SK-N-SH (cell line): Measurements from ENCODE around the gene SLCO3A1. TPM values are rescaled to one million over a fixed set of nuclear protein-coding genes. Genes with fewer than 3 reads are reported as not detected.
A peak's percentile ranks its signal among the peaks of the same experiment; 100 is the strongest.

Source experiments
- CTCF ChIA-PET: fragments of 300-600, 350-600 bp; formaldehyde crosslinking; extraction: SDS; loops from one replicate; lab custom pipeline; 2021; lab: Yijun Ruan, JAX
- POLR2A ChIA-PET: fragments of 350-600 bp; sonication (Branson Sonifier 250); formaldehyde crosslinking; extraction: SDS; loops from one replicate; lab custom pipeline; 2020; ENCODE audit warnings: antibody characterized with exemption, inconsistent platforms; lab: Yijun Ruan, JAX
- DNase-seq: peaks from one replicate; pipeline ENCODE4 v3.0.0; 2012
- H2AFZ ChIP-seq: fragments of 200-600 bp; sonication (generic); 2 replicates; pipeline ENCODE4 v1.8.1; 2016; ENCODE audit warnings: antibody characterized with exemption, mild to moderate bottlenecking, low read depth
- H3F3A ChIP-seq: fragments of 200-600 bp; sonication (generic); replicated peaks from 2 replicates; pipeline ENCODE3; 2016; ENCODE audit warnings: antibody characterized with exemption, mild to moderate bottlenecking; ENCODE audit not compliant: insufficient read depth
- H3K27ac ChIP-seq, 2 experiments: fragments of 200-500 bp in 1 of 2; fragments of 200-600 bp in 1 of 2; sonication (Bioruptor generic) in 1 of 2; sonication (generic), shearing (Covaris generic) in 1 of 2; 2 replicates each; pipeline versions ENCODE4 v1.5.1 to v1.6.1; 2014 to 2016; ENCODE audit warnings: low read depth in 2 of 2, inconsistent platforms in 1 of 2, low read length in 1 of 2, mild to moderate bottlenecking in 1 of 2, mixed read lengths in 1 of 2
- H3K27me3 ChIP-seq: fragments of 200-600 bp; sonication (generic), shearing (Covaris generic); 2 replicates; pipeline ENCODE4 v1.6.1; 2016; ENCODE audit warnings: mixed run types; ENCODE audit not compliant: insufficient read depth
- H3K36me3 ChIP-seq, 2 experiments: fragments of 200-500 bp in 1 of 2; fragments of 200-600 bp in 1 of 2; sonication (Bioruptor generic) in 1 of 2; sonication (generic) in 1 of 2; replicated peaks in 1 of 2; 2 replicates each; pipeline versions ENCODE3 to v1.5.1; 2014 to 2016; ENCODE audit warnings: low read length in 1 of 2, mild to moderate bottlenecking in 1 of 2; ENCODE audit not compliant: insufficient read depth in 2 of 2, control insufficient read depth in 1 of 2
- H3K4me1 ChIP-seq, 2 experiments: fragments of 200-500 bp in 1 of 2; fragments of 200-600 bp in 1 of 2; sonication (Bioruptor generic) in 1 of 2; sonication (generic), shearing (Covaris generic) in 1 of 2; 2 replicates each; pipeline versions ENCODE4 v1.5.1 to v1.6.1; 2014 to 2016; ENCODE audit warnings: low read depth in 1 of 2, low read length in 1 of 2, mixed run types in 1 of 2; ENCODE audit not compliant: insufficient read depth in 2 of 2, control insufficient read depth in 1 of 2
- H3K4me2 ChIP-seq: fragments of 200-600 bp; sonication (generic), shearing (Covaris generic); 2 replicates; pipeline ENCODE4 v1.6.1; 2017; ENCODE audit warnings: mixed run types
- H3K4me3 ChIP-seq, 2 experiments: fragments of 200-500 bp in 1 of 2; fragments of 200-600 bp in 1 of 2; sonication (Bioruptor generic) in 1 of 2; sonication (generic), shearing (Covaris generic) in 1 of 2; 2 replicates each; pipeline versions ENCODE4 v1.5.1 to v1.8.1; 2014 to 2016; ENCODE audit warnings: low read depth in 2 of 2, inconsistent platforms in 1 of 2, low read length in 1 of 2, mild to moderate bottlenecking in 1 of 2, mixed read lengths in 1 of 2, moderate library complexity in 1 of 2
- H3K79me2 ChIP-seq: fragments of 200-600 bp; sonication (generic); 2 replicates; pipeline ENCODE4 v1.8.1; 2017; ENCODE audit warnings: mild to moderate bottlenecking; ENCODE audit not compliant: insufficient read depth
- H3K9ac ChIP-seq: fragments of 200-600 bp; sonication (generic); 2 replicates; pipeline ENCODE4 v1.6.1; 2017; ENCODE audit warnings: mixed run types
- H3K9me2 ChIP-seq: fragments of 200-600 bp; sonication (generic); 2 replicates; pipeline ENCODE4 v1.6.1; 2017; ENCODE audit warnings: mixed run types
- H3K9me3 ChIP-seq: fragments of 200-600 bp; sonication (generic); 2 replicates; pipeline ENCODE4 v1.6.1; 2017; ENCODE audit warnings: mixed run types, mild to moderate bottlenecking, moderate library complexity
- H4K20me1 ChIP-seq: fragments of 200-600 bp; sonication (generic); 2 replicates; pipeline ENCODE4 v1.6.1; 2017; ENCODE audit warnings: mild to moderate bottlenecking, mixed run types; ENCODE audit not compliant: insufficient read depth
- EZH2phosphoT487 ChIP-seq: fragments of 200-600 bp; sonication (generic); IDR thresholded peaks from 2 replicates; pipeline ENCODE4 v1.6.1; 2017; ENCODE audit warnings: low read depth, mixed run types, mild to moderate bottlenecking, antibody characterized with exemption, moderate library complexity, borderline replicate concordance
- FOSL2 ChIP-seq: IDR thresholded peaks from 2 replicates; pipeline ENCODE4 v1.4.0; 2012; ENCODE audit warnings: low read depth, mild to moderate bottlenecking, moderate library complexity, borderline replicate concordance
- MEF2A ChIP-seq: IDR thresholded peaks from 2 replicates; pipeline ENCODE4 v1.4.0; 2012; ENCODE audit warnings: low read depth, borderline replicate concordance
- NFIC ChIP-seq: IDR thresholded peaks from 2 replicates; pipeline ENCODE4 v1.4.0; 2012; ENCODE audit warnings: borderline replicate concordance
- RXRA ChIP-seq: IDR thresholded peaks from 2 replicates; pipeline ENCODE4 v1.4.0; 2012; ENCODE audit warnings: low read depth, mild to moderate bottlenecking, borderline replicate concordance
- SMC3 ChIP-seq: IDR thresholded peaks from 2 replicates; pipeline ENCODE4 v1.6.1; 2012; ENCODE audit warnings: low read depth, low read length, improper control_type of control experiment
- TCF12 ChIP-seq: IDR thresholded peaks from 2 replicates; pipeline ENCODE4 v1.4.0; 2012
- TEAD4 ChIP-seq: IDR thresholded peaks from 2 replicates; pipeline ENCODE4 v1.4.0; 2012; ENCODE audit warnings: mild to moderate bottlenecking, borderline replicate concordance; ENCODE audit not compliant: insufficient read depth
- WGBS: methylation state at CpG from one replicate; pipeline ENCODE4 v1.1.6; 2017; ENCODE audit warnings: low lambda C conversion rate; 5-methylcytosine and 5-hydroxymethylcytosine counted together
- polyA plus RNA-seq, 3 experiments: library from polyadenylated mRNA; depleted of rRNA; stranded (reverse); fragments of >200 nt; gene quantifications; 2 replicates each; pipeline ENCODE4 v1.2.3, GENCODE V29; 2012
- TF ChIP-seq, protein P1 (sequence below): IDR thresholded peaks from 2 replicates; pipeline ENCODE4 v1.4.0; 2012; ENCODE audit warnings: low read depth, borderline replicate concordance
- TF ChIP-seq, protein P2 (sequence below): IDR thresholded peaks from 2 replicates; pipeline ENCODE4; 2012
- TF ChIP-seq, protein P3 (sequence below): IDR thresholded peaks from 2 replicates; pipeline ENCODE4 v1.4.0; 2012; ENCODE audit warnings: low read depth, borderline replicate concordance

The SLCO3A1 gene
- polyA plus RNA-seq, 1 of the 3 experiments (the other 2 are of a cell fraction), result 19.7 TPM

DNA sequence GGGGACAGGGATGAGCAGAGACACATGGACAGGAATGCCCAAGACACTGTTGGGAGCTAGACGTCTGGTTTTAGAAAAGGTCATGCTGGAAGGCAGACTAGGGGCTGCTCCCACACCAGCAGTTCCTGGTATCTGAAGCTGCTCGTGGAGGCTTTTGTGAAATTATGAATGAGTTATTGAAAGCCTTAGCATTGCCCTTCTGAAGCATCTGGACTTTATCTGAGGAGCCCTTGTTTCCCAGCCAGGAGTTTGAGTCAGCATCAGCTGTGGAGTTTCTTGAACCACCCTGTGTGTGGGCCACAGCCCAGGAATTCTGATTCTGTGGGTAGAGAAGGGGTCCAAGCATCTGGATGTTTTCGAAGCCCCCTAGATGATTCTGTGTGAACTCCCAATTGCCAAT lies 258.7 kb downstream of the SLCO3A1 start:
- no peak for DNase-seq
- Histone ChIP-seq H3K9ac (no peak overlapping the region), H3K27me3 (no peaks in the 10 kb centered on the region), H3K9me2 (no peaks in the 10 kb centered on the region), H3F3A (peaks cover 2% of the 10 kb centered on the region), H4K20me1 (no peaks in the 10 kb centered on the region), H3K36me3 (peaks cover 0 to 2% of the 10 kb centered on the region in 2 experiments), H3K4me3 (no peak overlapping the region), H3K9me3 (no peaks in the 10 kb centered on the region), H3K27ac (no peak overlapping the region; a peak in 1 of 4 replicates), H3K4me1 (peaks cover 0 to 3% of the 10 kb centered on the region in 2 experiments; a peak in 1 of 4 replicates), H2AFZ (no peak overlapping the region), H3K79me2 (no peaks in the 10 kb centered on the region), H3K4me2 (no peak overlapping the region)
- CTCF ChIA-PET, result interaction anchor here (1.1 to 6.5 kb wide), 3 partner anchors 14 to 1155 kb away, joined by 3 to 34 read pairs (median 4); no protein-coding TSS in a partner anchor
- POLR2A ChIA-PET, result no interaction called here
- WGBS, result 37% methylated on average over 2 of the region's 3 CpGs
- TF ChIP-seq TCF12, result peak; percentile 72
- TF ChIP-seq, protein P1, sequence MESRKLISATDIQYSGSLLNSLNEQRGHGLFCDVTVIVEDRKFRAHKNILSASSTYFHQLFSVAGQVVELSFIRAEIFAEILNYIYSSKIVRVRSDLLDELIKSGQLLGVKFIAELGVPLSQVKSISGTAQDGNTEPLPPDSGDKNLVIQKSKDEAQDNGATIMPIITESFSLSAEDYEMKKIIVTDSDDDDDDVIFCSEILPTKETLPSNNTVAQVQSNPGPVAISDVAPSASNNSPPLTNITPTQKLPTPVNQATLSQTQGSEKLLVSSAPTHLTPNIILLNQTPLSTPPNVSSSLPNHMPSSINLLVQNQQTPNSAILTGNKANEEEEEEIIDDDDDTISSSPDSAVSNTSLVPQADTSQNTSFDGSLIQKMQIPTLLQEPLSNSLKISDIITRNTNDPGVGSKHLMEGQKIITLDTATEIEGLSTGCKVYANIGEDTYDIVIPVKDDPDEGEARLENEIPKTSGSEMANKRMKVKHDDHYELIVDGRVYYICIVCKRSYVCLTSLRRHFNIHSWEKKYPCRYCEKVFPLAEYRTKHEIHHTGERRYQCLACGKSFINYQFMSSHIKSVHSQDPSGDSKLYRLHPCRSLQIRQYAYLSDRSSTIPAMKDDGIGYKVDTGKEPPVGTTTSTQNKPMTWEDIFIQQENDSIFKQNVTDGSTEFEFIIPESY, result no peak
- TF ChIP-seq, protein P2, sequence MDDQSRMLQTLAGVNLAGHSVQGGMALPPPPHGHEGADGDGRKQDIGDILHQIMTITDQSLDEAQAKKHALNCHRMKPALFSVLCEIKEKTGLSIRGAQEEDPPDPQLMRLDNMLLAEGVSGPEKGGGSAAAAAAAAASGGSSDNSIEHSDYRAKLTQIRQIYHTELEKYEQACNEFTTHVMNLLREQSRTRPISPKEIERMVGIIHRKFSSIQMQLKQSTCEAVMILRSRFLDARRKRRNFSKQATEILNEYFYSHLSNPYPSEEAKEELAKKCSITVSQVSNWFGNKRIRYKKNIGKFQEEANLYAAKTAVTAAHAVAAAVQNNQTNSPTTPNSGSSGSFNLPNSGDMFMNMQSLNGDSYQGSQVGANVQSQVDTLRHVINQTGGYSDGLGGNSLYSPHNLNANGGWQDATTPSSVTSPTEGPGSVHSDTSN, result peak; percentile 16; the same call in 1 of the 2 replicates

DNA sequence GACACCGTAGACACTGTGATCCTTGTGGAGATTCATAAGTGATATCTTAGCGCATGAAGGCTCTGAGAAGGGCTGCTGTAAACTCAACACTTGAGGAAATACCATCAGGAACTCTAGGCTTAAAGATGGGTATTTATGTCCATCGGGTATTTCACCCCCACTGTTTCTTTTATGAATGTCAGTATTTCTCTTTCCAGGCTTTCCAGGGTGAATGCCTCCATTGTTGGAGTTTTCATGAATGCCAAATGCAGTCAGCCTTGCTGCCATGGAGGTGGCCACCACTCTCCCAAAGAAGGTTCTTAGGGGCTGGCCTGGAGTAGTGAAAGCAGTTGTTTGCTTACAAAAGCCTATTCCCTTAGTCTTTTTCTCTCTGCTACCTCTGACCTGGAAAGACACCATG lies 259.2 kb downstream of the SLCO3A1 start:
- Histone ChIP-seq H3K9ac (no peak overlapping the region), H3K36me3 (peaks cover 0 to 2% of the 10 kb centered on the region in 2 experiments), H3K4me2 (no peak overlapping the region), H3K79me2 (no peaks in the 10 kb centered on the region), H3K4me3 (no peak overlapping the region), H3K27ac (no peak overlapping the region), H3K9me3 (no peaks in the 10 kb centered on the region), H3K4me1 (peaks cover 2 to 3% of the 10 kb centered on the region in 2 experiments; a peak in 2 of 4 replicates), H4K20me1 (no peaks in the 10 kb centered on the region), H3F3A (peaks cover 2% of the 10 kb centered on the region), H2AFZ (no peak overlapping the region), H3K9me2 (no peaks in the 10 kb centered on the region), H3K27me3 (no peaks in the 10 kb centered on the region)
- CTCF ChIA-PET, result interaction anchor here (1.1 to 6.5 kb wide), 2 partner anchors 15 to 1156 kb away, joined by 3 to 34 read pairs; no protein-coding TSS in a partner anchor
- DNase-seq, result no peak
- POLR2A ChIA-PET, result no interaction called here
- whole genome bisulfite sequencing, result 87% methylated on average over 3 of the region's 3 CpGs
- no peak for TF ChIP-seq FOSL2
- TF ChIP-seq TEAD4, result no peak
- no peak for TF ChIP-seq SMC3
- no peak for TF ChIP-seq EZH2phosphoT487
- TF ChIP-seq NFIC, result no peak
- TF ChIP-seq RXRA, result no peak
- TF ChIP-seq, protein P3, sequence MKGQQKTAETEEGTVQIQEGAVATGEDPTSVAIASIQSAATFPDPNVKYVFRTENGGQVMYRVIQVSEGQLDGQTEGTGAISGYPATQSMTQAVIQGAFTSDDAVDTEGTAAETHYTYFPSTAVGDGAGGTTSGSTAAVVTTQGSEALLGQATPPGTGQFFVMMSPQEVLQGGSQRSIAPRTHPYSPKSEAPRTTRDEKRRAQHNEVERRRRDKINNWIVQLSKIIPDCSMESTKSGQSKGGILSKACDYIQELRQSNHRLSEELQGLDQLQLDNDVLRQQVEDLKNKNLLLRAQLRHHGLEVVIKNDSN, result no peak
- no peak for TF ChIP-seq MEF2A
